GM12878 (cell line): ENCODE data around the gene PCBP4. TPM values are rescaled to one million over a fixed set of nuclear protein-coding genes. Genes with fewer than 3 reads are reported as not detected.

Source experiments
- ATAC-seq: fragments of 200-7000 bp; cut with Tn5 transposase; 3 replicates; pipeline ENCODE4 v1.9.1; 2020; ENCODE audit warnings: mild to moderate bottlenecking, moderate library complexity
- BruUV-seq: library from RNA; stranded (reverse); fragments of 400-500 nt; replicated peaks from 2 replicates; lab custom pipeline; 2021; lab: Mats Ljungman, UMichigan
- CTCF ChIA-PET: fragments of 300-600 bp; sonication (Branson Sonifier 250); formaldehyde crosslinking; extraction: SDS; loops from one replicate; lab custom pipeline; 2021; ENCODE audit warnings: inconsistent platforms; lab: Yijun Ruan, JAX
- POLR2A ChIA-PET: fragments of 350-600 bp; formaldehyde crosslinking; extraction: SDS; loops from one replicate; lab custom pipeline; 2021; ENCODE audit warnings: inconsistent platforms; lab: Charles Lee
- RAD21 ChIA-PET: fragments of 300-600 bp; sonication (Branson Sonifier 250); formaldehyde crosslinking; loops from one replicate; lab custom pipeline; 2023; ENCODE audit warnings: antibody characterized with exemption; ENCODE audit not compliant: unreplicated experiment; lab: Charles Lee
- SMC1A ChIA-PET: fragments of 300-600 bp; sonication (Branson Sonifier 250); formaldehyde crosslinking; loops from one replicate; lab custom pipeline; 2023; ENCODE audit not compliant: unreplicated experiment, uncharacterized antibody; lab: Charles Lee
- DNase-seq: peaks from one replicate; pipeline ENCODE4 v3.0.0-alpha.2; 2011; ENCODE audit warnings: low read depth, low spot score
- FAIRE-seq: peaks from 3 replicates; lab custom pipeline; 2011; peaks lifted over from hg19 to GRCh38; lab: Jason Lieb, UNC
- H2AFZ ChIP-seq: 2 replicates; pipeline ENCODE4 v1.6.0; 2011; ENCODE audit warnings: low read depth, low read length, control low read depth; ENCODE audit not compliant: control insufficient read depth
- H3K27ac ChIP-seq: 2 replicates; pipeline ENCODE4 v1.5.1; 2011; ENCODE audit warnings: control low read depth; ENCODE audit not compliant: control insufficient read depth, insufficient read depth
- H3K27me3 ChIP-seq, 2 experiments: replicated peaks in 1 of 2; 2 replicates each; pipeline versions ENCODE4 v1.6.0 to v1.6.1; 2011; ENCODE audit warnings: low read length in 1 of 2; ENCODE audit not compliant: control insufficient read depth in 2 of 2, insufficient read depth in 2 of 2
- H3K36me3 ChIP-seq, 2 experiments: 2 replicates each; pipeline ENCODE4 v1.5.1; 2011; ENCODE audit warnings: low read length in 1 of 2; ENCODE audit not compliant: control insufficient read depth in 2 of 2, insufficient read depth in 2 of 2
- H3K4me1 ChIP-seq: 2 replicates; pipeline ENCODE4 v1.6.1; 2011; ENCODE audit warnings: mild to moderate bottlenecking, low read length, moderate library complexity, mixed read lengths; ENCODE audit not compliant: control insufficient read depth, insufficient read depth
- H3K4me2 ChIP-seq: 2 replicates; pipeline ENCODE4 v1.6.0; 2011; ENCODE audit warnings: control low read depth; ENCODE audit not compliant: control insufficient read depth, insufficient read depth
- H3K4me3 ChIP-seq: fragments of 200-600 bp; sonication (generic); 2 replicates; pipeline ENCODE4 v1.5.1; 2016
- H3K79me2 ChIP-seq: 2 replicates; pipeline ENCODE4 v1.6.0; 2011; ENCODE audit warnings: low read length; ENCODE audit not compliant: control insufficient read depth, insufficient read depth
- H3K9ac ChIP-seq: 2 replicates; pipeline ENCODE4 v1.8.0; 2011; ENCODE audit warnings: low read length, control low read depth, mixed read lengths; ENCODE audit not compliant: control insufficient read depth, insufficient read depth
- H3K9me3 ChIP-seq: replicated peaks from 3 replicates; pipeline ENCODE4 v1.5.1; 2011; ENCODE audit warnings: mild to moderate bottlenecking, low read length; ENCODE audit not compliant: control insufficient read depth, insufficient read depth
- H4K20me1 ChIP-seq: 2 replicates; pipeline ENCODE4 v1.6.0; 2011; ENCODE audit not compliant: control insufficient read depth, insufficient read depth
- ASH2L ChIP-seq: fragments of 300-600, 200-600 bp; sonication (generic); IDR thresholded peaks from 2 replicates; pipeline ENCODE4 v1.6.1; 2017; ENCODE audit warnings: low read depth, mild to moderate bottlenecking, borderline replicate concordance
- BMI1 ChIP-seq: fragments of 450-650 bp; IDR thresholded peaks from 2 replicates; pipeline ENCODE4 v1.6.1; 2016; ENCODE audit warnings: mild to moderate bottlenecking, moderate library complexity, borderline replicate concordance
- BRCA1 ChIP-seq: IDR thresholded peaks from 2 replicates; pipeline ENCODE4 v1.6.1; 2011; ENCODE audit warnings: low read depth, low read length, improper control_type of control experiment
- CBFB ChIP-seq: IDR thresholded peaks from 2 replicates; pipeline ENCODE4 v1.6.1; 2016; ENCODE audit warnings: antibody characterized with exemption, low read depth
- DPF2 ChIP-seq: fragments of 450-650 bp; IDR thresholded peaks from 2 replicates; pipeline ENCODE4 v1.6.1; 2017; ENCODE audit warnings: mild to moderate bottlenecking
- E4F1 ChIP-seq: fragments of 450-650 bp; IDR thresholded peaks from 2 replicates; pipeline ENCODE4 v1.6.1; 2018; ENCODE audit warnings: borderline replicate concordance, mild to moderate bottlenecking; ENCODE audit not compliant: partially characterized antibody
- FOS ChIP-seq: IDR thresholded peaks from 3 replicates; pipeline ENCODE4 v1.6.1; 2011; ENCODE audit warnings: borderline replicate concordance; ENCODE audit not compliant: insufficient read length; ENCODE audit errors: extremely low read depth
- HSF1 ChIP-seq: fragments of 150-350 bp; IDR thresholded peaks from 2 replicates; pipeline ENCODE4 v1.6.1; 2014; ENCODE audit warnings: mild to moderate bottlenecking, low read depth, low read length
- MAX ChIP-seq: IDR thresholded peaks from 2 replicates; pipeline ENCODE4 v1.6.1; 2012; ENCODE audit warnings: low read depth, low read length, improper control_type of control experiment
- MLLT1 ChIP-seq: fragments of 450-650 bp; IDR thresholded peaks from 2 replicates; pipeline ENCODE4 v1.6.1; 2016; ENCODE audit warnings: mild to moderate bottlenecking
- NR2F1 ChIP-seq: fragments of 450-650 bp; conservative IDR thresholded peaks from 2 replicates; pipeline ENCODE4 v1.6.1; 2017; ENCODE audit warnings: mild to moderate bottlenecking
- POLR2AphosphoS5 ChIP-seq: IDR thresholded peaks from 2 replicates; pipeline ENCODE4 v1.6.1; 2011; ENCODE audit warnings: mild to moderate bottlenecking, low read length, inconsistent platforms
- POU2F2 ChIP-seq: IDR thresholded peaks from 3 replicates; pipeline ENCODE4 v1.6.1; 2011; ENCODE audit warnings: low read depth, mild to moderate bottlenecking, low read length, borderline replicate concordance
- RAD21 ChIP-seq: IDR thresholded peaks from 2 replicates; pipeline ENCODE4 v1.6.1; 2011; ENCODE audit warnings: mild to moderate bottlenecking, low read depth, low read length, moderate library complexity; ENCODE audit not compliant: insufficient read depth
- SRF ChIP-seq, 2 experiments: IDR thresholded peaks; 2 replicates each; pipeline ENCODE4 v1.6.1; 2011; ENCODE audit warnings: low read depth in 2 of 2, low read length in 2 of 2, mild to moderate bottlenecking in 1 of 2, moderate library complexity in 1 of 2
- ZNF592 ChIP-seq: fragments of 450-650 bp; IDR thresholded peaks from 2 replicates; pipeline ENCODE4 v1.6.1; 2017; ENCODE audit warnings: mild to moderate bottlenecking, moderate library complexity
- WGBS: methylation state at CpG from one replicate; pipeline ENCODE4 v1.1.6; 2016; ENCODE audit warnings: low lambda C conversion rate; ENCODE audit not compliant: insufficient replicate concordance, insufficient coverage; ENCODE audit errors: missing lambda C conversion rate; 5-methylcytosine and 5-hydroxymethylcytosine counted together
- in situ Hi-C: fragments of 300-500 bp; cut with MboI; formaldehyde crosslinking; loops from 9 replicates; pipeline ENCODE4 v1.14.3; 2018; ENCODE audit warnings: mixed read lengths
- intact Hi-C: fragments of 100-400 bp; cut with micrococcal nuclease; formaldehyde crosslinking; loops from one replicate; pipeline ENCODE4 v1.14.2; 2022; ENCODE audit not compliant: unreplicated experiment
- polyA plus RNA-seq, 11 experiments: library from polyadenylated mRNA; depleted of rRNA in 4 of 11; unstranded in 6 of 11; stranded (reverse) in 5 of 11; fragments of >200 nt; fragmentation: Nextera tagmentation in 4 of 11; fragmentation: Illumina TruSeq in 1 of 11; extraction: Ambion mirVana in 4 of 11; extraction: Trizol in 1 of 11; gene quantifications; 1 replicate in 1 of 11; 2 replicates in 10 of 11; pipeline versions ENCODE4 v1.2.1 to v1.2.3, GENCODE V29; 2011 to 2016; ENCODE audit warnings: inconsistent platforms in 2 of 11, missing spikeins in 2 of 11, low read depth in 1 of 11
- total RNA-seq, 4 experiments: library from RNA; depleted of rRNA in 3 of 4; stranded (reverse); fragments of >200 nt in 3 of 4; fragmentation: Illumina TruSeq in 1 of 4; extraction: Trizol in 1 of 4; gene quantifications; 2 replicates each; pipeline versions ENCODE4 v1.2.1 to v1.2.3, GENCODE V29; 2013 to 2021

Gene PCBP4
- total and polyA plus RNA-seq, 10 of the 15 experiments (the other 5 are each of a cell fraction or from before 2014, with no cell fraction given), result 0.05 to 14.5 (median 4.2) TPM

- FAIRE-seq (no peak), ATAC-seq (no peak), DNase-seq (no peak)
- no peak overlapping the region for H3K4me2 ChIP-seq
- intact Hi-C loops (no loop called here), in situ Hi-C loops (no loop called here)
- peaks cover 15% of the 10 kb centered on the region for H3K4me1 ChIP-seq
- H3K36me3 ChIP-seq, result no peaks in the 10 kb centered on the region
- ChIA-PET CTCF (interaction anchor here (0.9 to 1.3 kb wide), 2 partner anchors 15 to 37 kb away, joined by 4 read pairs; no protein-coding TSS in a partner anchor), POLR2A (no interaction called here), SMC1A (no interaction called here), RAD21 (no interaction called here)
- 98% methylated on average over 10 of the region's 10 CpGs for WGBS
- no peak overlapping the region for H3K27ac ChIP-seq
- no peak overlapping the region for H3K9ac ChIP-seq
- no peak overlapping the region for H2AFZ ChIP-seq
- H3K4me3 ChIP-seq, result no peak overlapping the region
- H4K20me1 ChIP-seq, result no peaks in the 10 kb centered on the region
- H3K79me2 ChIP-seq, result peaks cover 3% of the 10 kb centered on the region
- no peaks in the 10 kb centered on the region for H3K27me3 ChIP-seq
- BruUV-seq, result no TSS peak
- H3K9me3 ChIP-seq, result no peaks in the 10 kb centered on the region
- no peak for TF ChIP-seq CBFB
- TF ChIP-seq RAD21, result no peak
- no peak for TF ChIP-seq HSF1
- no peak for TF ChIP-seq E4F1
- TF ChIP-seq BRCA1, result no peak
- no peak for TF ChIP-seq ASH2L
- TF ChIP-seq SRF (IDR thresholded peaks at IDR 0.05; ENCODE audit: low read depth in 2 of 2, low read length in 2 of 2), result no peak
- no peak for TF ChIP-seq BMI1
- TF ChIP-seq MLLT1, result no peak
- TF ChIP-seq POLR2AphosphoS5, result no peak
- TF ChIP-seq POU2F2, result no peak
- no peak for TF ChIP-seq ZNF592
- no peak for TF ChIP-seq FOS
- TF ChIP-seq MAX, result no peak
- TF ChIP-seq NR2F1, result no peak
- no peak for TF ChIP-seq DPF2
These were observed 13.0 kb upstream of the PCBP4 start for GRCh38 chr3:51980253-51980652.
